ENCODE results near the gene PARVB.
"Not testable (repeated sequence)": the region's sequence is repeated elsewhere in the genome, so short reads cannot be mapped to it uniquely, and the experiment has no call there.

DNA sequence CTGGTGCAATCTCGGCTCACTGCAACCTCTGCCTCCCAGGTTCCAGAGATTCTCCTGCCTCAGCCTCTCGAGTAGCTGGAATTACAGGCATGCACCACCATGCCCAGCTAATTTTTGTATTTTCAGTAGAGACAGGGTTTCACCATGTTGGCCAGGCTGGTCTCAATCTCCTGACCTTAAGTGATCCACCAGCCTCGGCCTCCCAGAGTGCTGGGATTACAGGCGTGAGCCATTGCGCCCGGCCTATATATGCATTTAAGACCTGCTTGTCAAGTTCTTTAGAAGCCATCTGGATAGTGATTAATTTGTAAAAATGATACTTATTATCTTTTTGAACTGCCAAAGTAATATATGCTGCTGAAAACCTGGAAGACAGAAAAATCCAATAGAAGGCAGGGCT is 86.6 kb downstream of the PARVB start:
- TF ChIP-seq, protein P1, sequence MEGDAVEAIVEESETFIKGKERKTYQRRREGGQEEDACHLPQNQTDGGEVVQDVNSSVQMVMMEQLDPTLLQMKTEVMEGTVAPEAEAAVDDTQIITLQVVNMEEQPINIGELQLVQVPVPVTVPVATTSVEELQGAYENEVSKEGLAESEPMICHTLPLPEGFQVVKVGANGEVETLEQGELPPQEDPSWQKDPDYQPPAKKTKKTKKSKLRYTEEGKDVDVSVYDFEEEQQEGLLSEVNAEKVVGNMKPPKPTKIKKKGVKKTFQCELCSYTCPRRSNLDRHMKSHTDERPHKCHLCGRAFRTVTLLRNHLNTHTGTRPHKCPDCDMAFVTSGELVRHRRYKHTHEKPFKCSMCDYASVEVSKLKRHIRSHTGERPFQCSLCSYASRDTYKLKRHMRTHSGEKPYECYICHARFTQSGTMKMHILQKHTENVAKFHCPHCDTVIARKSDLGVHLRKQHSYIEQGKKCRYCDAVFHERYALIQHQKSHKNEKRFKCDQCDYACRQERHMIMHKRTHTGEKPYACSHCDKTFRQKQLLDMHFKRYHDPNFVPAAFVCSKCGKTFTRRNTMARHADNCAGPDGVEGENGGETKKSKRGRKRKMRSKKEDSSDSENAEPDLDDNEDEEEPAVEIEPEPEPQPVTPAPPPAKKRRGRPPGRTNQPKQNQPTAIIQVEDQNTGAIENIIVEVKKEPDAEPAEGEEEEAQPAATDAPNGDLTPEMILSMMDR (IDR thresholded peaks at IDR 0.05): not testable (repeated sequence)
- TF ChIP-seq POLR2A (IDR thresholded peaks at IDR 0.05): not testable (repeated sequence)

Measured in body of pancreas (tissue), 4 donors.